GM18517 (cell line): Measurements from ENCODE around the gene FOXP1.

Experiments used
- ATAC-seq: cut with Tn5 transposase; IDR thresholded peaks from one replicate; pipeline ENCODE4 v1.9.1; 2021; ENCODE audit warnings: mild to moderate bottlenecking, moderate library complexity; ENCODE audit not compliant: unreplicated experiment

FOXP1 gene

DNA sequence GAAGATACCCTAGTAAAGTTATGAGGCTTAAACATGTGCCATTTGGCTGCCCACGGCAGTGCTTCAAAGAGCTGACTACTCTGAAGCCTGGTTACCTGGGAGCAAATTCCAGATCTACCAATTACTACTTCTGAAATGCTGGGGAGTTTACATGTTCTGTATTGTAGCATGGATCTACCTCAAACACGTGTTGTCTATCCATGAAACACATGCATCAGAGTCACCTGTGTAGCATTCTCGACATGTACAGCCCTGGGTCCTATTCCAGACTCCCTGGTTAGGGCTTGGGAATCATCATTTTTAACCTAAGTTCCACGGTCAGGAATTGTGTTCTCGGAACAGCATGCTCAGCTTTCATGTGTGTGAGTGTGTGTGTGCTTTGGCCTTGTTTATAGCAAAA, 671.8 kb downstream of the FOXP1 start:
- ATAC-seq = no peak

DNA sequence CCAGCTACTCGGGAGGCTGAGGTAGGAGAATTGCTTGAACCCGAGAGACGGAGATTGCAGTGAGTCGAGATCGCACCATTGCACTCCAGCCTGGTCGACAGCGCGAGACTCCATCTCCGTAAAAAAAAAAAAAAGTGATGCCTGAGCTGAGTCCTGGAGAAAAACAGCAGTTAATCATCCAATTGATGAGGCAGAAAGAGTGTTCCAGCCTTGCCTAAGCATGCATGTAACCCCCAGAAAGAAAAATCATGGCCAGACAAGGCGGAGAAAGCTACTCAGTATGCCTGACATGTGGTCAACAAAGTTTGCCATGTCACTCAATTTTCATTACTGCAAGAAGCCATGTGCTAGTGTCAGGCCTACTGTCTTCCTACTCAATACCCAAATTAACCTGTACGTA, 678.0 kb downstream of the FOXP1 start:
- ATAC-seq = no peak
